Fibroblast of pulmonary artery (primary cell): Measurements from ENCODE around the gene GDPD2.
A peak's percentile ranks its signal among the peaks of the same experiment; 100 is the strongest.

Experiments
- DNase-seq: peaks from one replicate; pipeline ENCODE4 v3.0.0-alpha.2; 2010; ENCODE audit warnings: low read depth
- H3K4me3 ChIP-seq: replicated peaks from 2 replicates; pipeline ENCODE4 v1.5.1; 2011; ENCODE audit warnings: low read depth, mild to moderate bottlenecking, control low read depth, low read length, moderate library complexity
- TF ChIP-seq, protein P1 (sequence below): IDR thresholded peaks from 2 replicates; pipeline ENCODE4 v1.5.1; 2011; ENCODE audit warnings: mild to moderate bottlenecking, control low read depth, low read length, inconsistent platforms; ENCODE audit errors: missing control alignments

The GDPD2 gene

DNA sequence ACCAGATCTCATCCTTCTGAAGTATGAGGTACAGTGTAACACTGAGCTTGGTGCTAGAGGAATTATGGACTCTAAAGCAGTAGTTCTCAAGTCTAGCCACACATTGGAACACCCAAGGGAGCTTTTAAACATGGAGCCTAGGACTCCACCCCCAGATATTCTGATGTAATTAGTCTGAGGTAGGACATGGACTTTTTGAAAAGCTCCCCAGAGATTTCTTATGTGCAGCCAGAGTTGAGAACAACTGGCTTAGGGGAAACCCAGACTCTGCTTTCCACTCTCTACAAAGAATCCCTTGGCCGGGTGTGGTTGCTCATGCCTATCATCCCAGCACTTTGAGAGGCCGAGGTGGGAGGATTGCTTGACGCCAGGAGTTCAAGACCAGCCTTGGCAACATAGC, 11.6 kb upstream of the GDPD2 start:
- no peak overlapping the region for H3K4me3 ChIP-seq
- TF ChIP-seq, protein P1, sequence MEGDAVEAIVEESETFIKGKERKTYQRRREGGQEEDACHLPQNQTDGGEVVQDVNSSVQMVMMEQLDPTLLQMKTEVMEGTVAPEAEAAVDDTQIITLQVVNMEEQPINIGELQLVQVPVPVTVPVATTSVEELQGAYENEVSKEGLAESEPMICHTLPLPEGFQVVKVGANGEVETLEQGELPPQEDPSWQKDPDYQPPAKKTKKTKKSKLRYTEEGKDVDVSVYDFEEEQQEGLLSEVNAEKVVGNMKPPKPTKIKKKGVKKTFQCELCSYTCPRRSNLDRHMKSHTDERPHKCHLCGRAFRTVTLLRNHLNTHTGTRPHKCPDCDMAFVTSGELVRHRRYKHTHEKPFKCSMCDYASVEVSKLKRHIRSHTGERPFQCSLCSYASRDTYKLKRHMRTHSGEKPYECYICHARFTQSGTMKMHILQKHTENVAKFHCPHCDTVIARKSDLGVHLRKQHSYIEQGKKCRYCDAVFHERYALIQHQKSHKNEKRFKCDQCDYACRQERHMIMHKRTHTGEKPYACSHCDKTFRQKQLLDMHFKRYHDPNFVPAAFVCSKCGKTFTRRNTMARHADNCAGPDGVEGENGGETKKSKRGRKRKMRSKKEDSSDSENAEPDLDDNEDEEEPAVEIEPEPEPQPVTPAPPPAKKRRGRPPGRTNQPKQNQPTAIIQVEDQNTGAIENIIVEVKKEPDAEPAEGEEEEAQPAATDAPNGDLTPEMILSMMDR = no peak
- DNase-seq = no peak

- no peak overlapping the region for H3K4me3 ChIP-seq
- TF ChIP-seq, protein P1 = no peak
- peak; percentile 11 for DNase-seq
Observed at GRCh38 chrX:70421618-70422017, 1.5 kb upstream of the GDPD2 start.

- no peak for DNase-seq
- TF ChIP-seq, protein P1 = no peak
- no peak overlapping the region for H3K4me3 ChIP-seq
Observed at GRCh38 chrX:70423936-70424675, 992 bp downstream of the GDPD2 start.

DNA sequence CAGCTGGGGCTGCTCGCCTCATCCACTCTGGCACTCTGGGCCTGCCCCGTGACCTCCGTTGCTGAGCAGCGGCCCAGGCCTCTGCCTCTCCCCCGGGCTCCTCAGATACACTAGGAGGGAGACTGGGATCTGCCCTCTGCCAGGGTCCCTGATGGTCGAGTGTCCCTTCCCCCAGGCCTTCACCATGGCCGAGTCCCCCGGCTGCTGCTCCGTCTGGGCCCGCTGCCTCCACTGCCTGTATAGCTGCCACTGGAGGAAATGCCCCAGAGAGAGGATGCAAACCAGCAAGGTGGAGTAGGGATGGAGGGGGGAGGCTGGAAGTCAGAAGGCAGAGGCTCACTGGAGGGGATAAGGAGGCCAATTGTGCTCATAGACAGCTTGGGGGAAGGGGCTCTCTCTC, 1.7 kb downstream of the GDPD2 start:
- TF ChIP-seq, protein P1 = no peak
- H3K4me3 ChIP-seq = no peak overlapping the region
- DNase-seq = no peak

- H3K4me3 ChIP-seq = no peak overlapping the region
- no peak for DNase-seq
- TF ChIP-seq, protein P1 = no peak
Observed at GRCh38 chrX:70426286-70427278, 3.5 kb downstream of the GDPD2 start.

- TF ChIP-seq, protein P1 = no peak
- no peak for DNase-seq
- H3K4me3 ChIP-seq = no peak overlapping the region
Observed at GRCh38 chrX:70427365-70427764, 4.3 kb downstream of the GDPD2 start.
